Breast epithelium (tissue), 4 donors: Measurements from ENCODE around the gene STEAP3. TPM values are rescaled to one million over a fixed set of nuclear protein-coding genes. Genes with fewer than 3 reads are reported as not detected.
"Not testable (repeated sequence)": the region's sequence is repeated elsewhere in the genome, so short reads cannot be mapped to it uniquely, and the experiment has no call there.

Experiments
- DNase-seq, 2 donors: peaks; one replicate each; pipeline ENCODE4 v3.0.0-alpha.2; 2019; ENCODE audit warnings: low spot score in 2 of 2
- H3K27ac ChIP-seq, 2 donors: fragments of 200-600 bp; sonication (generic) in 1 of 2; one replicate each; pipeline ENCODE4 v1.5.1; 2016 to 2019; ENCODE audit warnings: mild to moderate bottlenecking in 1 of 2
- H3K27me3 ChIP-seq, 2 donors: fragments of 200-600 bp; sonication (generic) in 1 of 2; one replicate each; pipeline versions ENCODE4 v1.5.1 to v1.6.0; 2017 to 2019; ENCODE audit warnings: control low read depth in 1 of 2, mild to moderate bottlenecking in 1 of 2
- H3K36me3 ChIP-seq: fragments of 200-600 bp; one replicate; pipeline ENCODE4 v1.5.1; 2019
- H3K4me1 ChIP-seq, 2 donors: fragments of 200-600 bp; sonication (generic); one replicate each; pipeline ENCODE4 v1.5.1; 2016 to 2019; ENCODE audit warnings: control low read depth in 1 of 2
- H3K4me3 ChIP-seq, 3 donors: fragments of 200-600 bp; sonication (generic); 1 replicate in 2 of 3; 2 replicates in 1 of 3; pipeline ENCODE4 v1.5.1; 2016 to 2019; ENCODE audit warnings: mild to moderate bottlenecking in 3 of 3, moderate library complexity in 2 of 3
- H3K9me3 ChIP-seq, 2 donors: fragments of 200-600 bp; sonication (generic) in 1 of 2; one replicate each; pipeline ENCODE4 v1.5.1; 2016 to 2019; ENCODE audit warnings: control low read depth in 1 of 2
- CTCF ChIP-seq, 3 donors: fragments of 450-650 bp; IDR thresholded peaks; one replicate each; pipeline ENCODE4 v1.5.1; 2016 to 2017; ENCODE audit warnings: antibody characterized with exemption in 3 of 3, mild to moderate bottlenecking in 3 of 3, moderate library complexity in 3 of 3
- POLR2A ChIP-seq: fragments of 450-650 bp; IDR thresholded peaks from one replicate; pipeline ENCODE4 v1.6.1; 2016; ENCODE audit warnings: antibody characterized with exemption, mild to moderate bottlenecking, moderate library complexity
- POLR2AphosphoS5 ChIP-seq, 3 donors: sonication (generic); formaldehyde crosslinking; IDR thresholded peaks; one replicate each; pipeline ENCODE4 v1.6.1; 2017; ENCODE audit warnings: antibody characterized with exemption in 3 of 3
- intact Hi-C: fragments of 100-400 bp; cut with DNase I; formaldehyde crosslinking; loops from one replicate; pipeline ENCODE4 v1.15.1; 2023; ENCODE audit warnings: low total_unique reads
- total RNA-seq, 3 donors: library from RNA; depleted of rRNA; stranded (reverse); fragments of >200 nt; gene quantifications; one replicate each; pipeline ENCODE4 v1.1.0, GENCODE V29; 2016

The STEAP3 gene
- total RNA-seq, 3 donors from 2014 or later = 11.2 to 52.2 (median 49.8) TPM

GRCh38 chr2:119266091-119266589, 42.5 kb downstream of the STEAP3 start:
- TF ChIP-seq CTCF (IDR thresholded peaks at IDR 0.05) (no peak), POLR2A (no peak), POLR2AphosphoS5 (IDR thresholded peaks at IDR 0.05) (no peak)
- Histone ChIP-seq H3K9me3 (no peaks in the 10 kb centered on the region), H3K27ac (no peak overlapping the region), H3K36me3 (no peaks in the 10 kb centered on the region), H3K27me3 (no peaks in the 10 kb centered on the region), H3K4me3 (no peak overlapping the region), H3K4me1 (no peaks in the 10 kb centered on the region)
- no peak for DNase-seq
- intact Hi-C loops = no loop called here

- no peaks in the 10 kb centered on the region for H3K9me3 ChIP-seq
- no peak overlapping the region for H3K4me3 ChIP-seq
- no peak for DNase-seq
- intact Hi-C loops = no loop called here
- H3K4me1 ChIP-seq = no peaks in the 10 kb centered on the region
- H3K27me3 ChIP-seq = no peaks in the 10 kb centered on the region
- H3K36me3 ChIP-seq = no peaks in the 10 kb centered on the region
- no peak for TF ChIP-seq CTCF (IDR thresholded peaks at IDR 0.05)
- TF ChIP-seq POLR2A = no peak
- TF ChIP-seq POLR2AphosphoS5 (IDR thresholded peaks at IDR 0.05) = no peak
- no peak overlapping the region for H3K27ac ChIP-seq
Measured at GRCh38 chr2:119267604-119268003, 44.0 kb downstream of the STEAP3 start.

- Histone ChIP-seq H3K36me3 (no peaks in the 10 kb centered on the region), H3K27me3 (no peaks in the 10 kb centered on the region), H3K4me1 (no peaks in the 10 kb centered on the region), H3K27ac (no peak overlapping the region), H3K9me3 (no peaks in the 10 kb centered on the region), H3K4me3 (no peak overlapping the region)
- TF ChIP-seq POLR2A = no peak
- no peak for TF ChIP-seq CTCF (IDR thresholded peaks at IDR 0.05)
- no peak for TF ChIP-seq POLR2AphosphoS5 (IDR thresholded peaks at IDR 0.05)
- no peak for DNase-seq
- intact Hi-C loops = no loop called here
Measured at GRCh38 chr2:119276864-119277263, 53.2 kb downstream of the STEAP3 start.

DNA sequence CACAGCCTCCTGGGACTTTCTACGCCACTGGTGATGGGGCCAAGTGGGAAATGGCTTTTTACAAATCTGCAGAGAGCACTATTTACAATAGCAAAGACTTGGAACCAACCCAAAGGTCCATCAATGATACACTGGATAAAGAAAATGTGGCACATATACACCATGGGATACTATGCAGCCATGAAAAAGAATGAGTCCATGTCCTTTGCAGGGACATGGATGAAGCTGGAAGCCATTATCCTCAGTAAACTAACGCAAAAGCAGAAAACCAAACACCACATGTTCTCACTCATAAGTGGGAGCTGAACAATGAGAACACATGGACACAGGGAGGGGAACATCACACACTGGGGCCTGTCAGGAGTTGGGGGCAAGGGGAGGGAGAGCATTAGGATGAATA, 54.8 kb downstream of the STEAP3 start:
- H3K27ac ChIP-seq, intact Hi-C loops: not testable (repeated sequence)

DNA sequence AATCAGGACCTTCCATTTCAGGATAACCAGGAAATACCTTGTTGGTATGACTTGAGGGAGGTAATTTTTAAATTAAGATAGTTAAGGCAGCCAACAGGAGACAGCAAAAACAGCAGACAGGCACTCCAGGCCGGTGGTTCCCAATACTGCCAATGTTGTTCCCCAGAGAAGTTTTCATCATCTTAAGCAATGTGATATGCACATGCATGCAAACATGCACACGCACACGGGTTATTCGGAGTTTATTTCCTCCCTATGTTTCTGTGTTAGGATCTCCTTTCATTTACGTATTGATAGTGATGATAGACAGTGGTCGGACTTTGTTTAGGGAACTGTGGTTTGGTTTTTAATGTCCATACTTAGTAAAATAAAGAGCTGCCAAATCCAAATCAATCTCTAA, 55.3 kb downstream of the STEAP3 start:
- no peaks in the 10 kb centered on the region for H3K9me3 ChIP-seq
- TF ChIP-seq POLR2AphosphoS5 (IDR thresholded peaks at IDR 0.05) (no peak), POLR2A (no peak), CTCF (IDR thresholded peaks at IDR 0.05) (no peak)
- no peaks in the 10 kb centered on the region for H3K36me3 ChIP-seq
- no peak overlapping the region for H3K27ac ChIP-seq
- H3K27me3 ChIP-seq = no peaks in the 10 kb centered on the region
- H3K4me1 ChIP-seq = peaks cover 0 to 3% of the 10 kb centered on the region in 2 donors
- no peak for DNase-seq
- intact Hi-C loops = no loop called here
- H3K4me3 ChIP-seq = no peak overlapping the region

More for the DNA sequence above, 54.8 kb downstream of the STEAP3 start:
- not testable (repeated sequence) for H3K27me3 ChIP-seq, H3K9me3 ChIP-seq, DNase-seq, H3K4me1 ChIP-seq, H3K4me3 ChIP-seq, H3K36me3 ChIP-seq

GRCh38 chr2:119279666-119280065, 56.0 kb downstream of the STEAP3 start:
- DNase-seq = no peak
- no peak overlapping the region for H3K4me3 ChIP-seq
- intact Hi-C loops = no loop called here

More at GRCh38 chr2:119279666-119280065, 56.0 kb downstream of the STEAP3 start:
- Histone ChIP-seq H3K36me3 (no peaks in the 10 kb centered on the region), H3K27ac (no peak overlapping the region), H3K4me1 (peaks cover 0 to 3% of the 10 kb centered on the region in 2 donors), H3K27me3 (no peaks in the 10 kb centered on the region), H3K9me3 (no peaks in the 10 kb centered on the region)
- TF ChIP-seq CTCF (IDR thresholded peaks at IDR 0.05) = no peak
- TF ChIP-seq POLR2A = no peak
- TF ChIP-seq POLR2AphosphoS5 (IDR thresholded peaks at IDR 0.05) = no peak
